Mucosa of gallbladder (tissue), 1 donor: ENCODE measurements around the gene GJD3. TPM values are rescaled to one million over a fixed set of nuclear protein-coding genes. Genes with fewer than 3 reads are reported as not detected.

Experiments
- total RNA-seq: library from RNA; stranded (reverse); gene quantifications from one replicate; pipeline ENCODE4 v1.2.1, GENCODE V29; 2021
- donor health status: DM: no; HTN: no; CAD: no.

Gene GJD3
- total RNA-seq, 1 donor from 2014 or later, result 1.9 TPM

Other genes with a start within 250 kb of the GJD3 start
- gene MSL1, start 242.8 kb downstream of the GJD3 start, total RNA-seq, result 90.9 TPM
- 78.5 TPM for gene CASC3, start 224.2 kb downstream of the GJD3 start, total RNA-seq
- 77.2 TPM for gene RAPGEFL1, start 187.3 kb downstream of the GJD3 start, total RNA-seq
- gene WIPF2, start 145.4 kb downstream of the GJD3 start, total RNA-seq, result 64.1 TPM
- 6.8 TPM for gene CDC6, start 76.9 kb downstream of the GJD3 start, total RNA-seq
- 39.4 TPM for gene RARA, start 55.6 kb downstream of the GJD3 start, total RNA-seq
- 5.2 TPM for gene TOP2A, start 53.2 kb upstream of the GJD3 start, total RNA-seq
- 351 TPM for gene IGFBP4, start 78.7 kb upstream of the GJD3 start, total RNA-seq
- gene TNS4, start 136.9 kb upstream of the GJD3 start, total RNA-seq, result 0.23 TPM
- 1.3 TPM for gene CCR7, start 200.7 kb upstream of the GJD3 start, total RNA-seq